Activated T-cell treated with anti-CD3 and anti-CD28 coated beads for 4 hours (primary cell): ENCODE results near the gene WFDC1.

Experiments
- DNase-seq: peaks from one replicate; pipeline ENCODE4 v3.0.0-alpha.2; 2020

Gene WFDC1

GRCh38 chr16:84274515-84274914 lies 20.2 kb upstream of the WFDC1 start:
- DNase-seq: no peak

- no peak for DNase-seq
Measured at GRCh38 chr16:84275585-84276151, 19.0 kb upstream of the WFDC1 start.

- DNase-seq: peak; percentile 63
Measured at GRCh38 chr16:84277244-84277823, 17.3 kb upstream of the WFDC1 start.

DNA sequence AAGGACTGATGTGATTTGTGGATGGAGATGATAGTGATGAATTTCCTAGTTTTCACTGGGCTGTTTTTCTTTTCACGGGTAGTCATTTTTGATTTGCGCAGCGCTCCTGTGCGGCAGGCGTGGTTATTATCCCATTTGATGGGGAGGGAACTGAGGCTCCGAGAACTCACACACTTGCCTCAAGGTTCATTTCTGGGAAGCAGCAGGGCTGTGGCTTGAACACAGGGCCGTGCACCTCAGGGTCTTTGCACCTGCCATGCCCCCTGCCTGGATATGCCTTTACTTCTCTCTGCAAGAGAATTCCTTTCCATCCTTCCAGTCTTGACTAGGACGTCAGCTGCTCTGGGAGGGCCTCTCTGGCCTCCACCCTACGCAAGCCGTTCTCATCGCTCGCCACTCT lies 16.3 kb upstream of the WFDC1 start:
- DNase-seq: no peak

DNA sequence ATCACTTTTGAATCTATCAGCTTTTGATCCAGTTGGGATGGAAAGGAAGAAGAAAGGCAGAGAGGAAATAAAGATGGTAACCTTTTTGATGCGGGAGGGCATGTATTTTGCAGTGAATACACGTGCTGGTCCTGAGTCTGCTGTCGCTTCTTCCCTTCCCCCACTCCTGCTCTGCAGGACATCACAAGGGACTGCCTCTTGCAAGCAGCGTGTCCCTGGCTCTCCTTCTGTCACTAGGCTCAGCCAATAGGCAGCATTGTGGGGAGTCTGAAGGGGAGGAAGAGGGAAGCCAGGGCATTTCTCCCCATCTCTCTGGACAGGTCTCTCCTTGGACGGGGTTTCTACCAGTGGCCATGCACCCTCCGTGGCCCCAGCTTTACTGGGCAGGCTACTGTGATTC lies 15.7 kb upstream of the WFDC1 start:
- DNase-seq: no peak

DNA sequence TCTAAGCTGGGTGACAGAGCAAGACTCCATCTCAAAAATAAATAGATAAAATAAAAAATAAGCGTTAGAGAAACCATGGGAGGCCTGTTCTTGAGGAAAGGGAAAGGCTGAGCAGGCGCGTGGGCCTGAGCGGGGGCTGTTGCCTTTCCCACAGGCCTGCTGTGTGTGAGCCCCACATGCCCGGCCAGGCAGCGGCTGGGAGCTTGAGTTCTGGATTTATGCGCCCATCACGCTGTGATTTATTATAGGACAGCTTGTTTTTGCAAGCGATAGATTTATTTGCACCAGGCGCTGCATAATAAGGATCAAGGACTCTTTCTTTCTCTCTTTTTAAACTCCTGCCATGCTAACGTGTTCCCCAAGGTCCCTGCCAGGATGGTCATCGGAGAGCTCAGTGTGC lies 14.8 kb upstream of the WFDC1 start:
- no peak for DNase-seq

GRCh38 chr16:84281074-84281473 lies 13.6 kb upstream of the WFDC1 start:
- no peak for DNase-seq

- no peak for DNase-seq
Measured at GRCh38 chr16:84282533-84282932, 12.1 kb upstream of the WFDC1 start.

- DNase-seq: no peak
Measured at GRCh38 chr16:84283314-84284153, 11.1 kb upstream of the WFDC1 start.

DNA sequence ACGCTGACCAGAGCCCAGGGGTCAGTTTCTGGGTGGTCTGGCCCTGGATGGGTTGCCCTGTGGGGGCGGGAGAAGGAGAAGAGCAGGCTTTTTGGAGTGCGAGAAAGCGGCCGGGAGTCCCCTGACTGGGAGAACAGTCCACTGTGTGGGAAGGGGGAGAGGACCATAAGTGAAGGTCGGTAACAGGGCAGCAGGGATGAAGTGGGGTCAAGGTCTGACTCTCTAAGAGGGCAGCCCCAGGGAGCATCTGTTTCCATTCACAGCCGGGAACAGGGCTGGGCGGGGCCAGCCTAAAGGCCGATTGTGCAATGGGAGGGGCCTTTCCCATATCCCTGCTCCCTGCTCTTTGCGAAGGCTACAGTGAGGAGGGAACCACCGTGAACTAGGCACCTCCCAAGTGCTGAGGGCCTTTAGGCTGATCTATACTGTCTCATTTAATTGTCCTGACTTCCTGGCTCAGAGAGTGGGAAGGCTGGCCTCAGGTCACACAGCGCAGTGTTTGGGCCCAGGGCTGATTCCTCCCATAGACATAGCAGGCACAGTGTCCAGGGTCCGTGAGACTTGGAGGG lies 10.4 kb upstream of the WFDC1 start:
- no peak for DNase-seq

DNA sequence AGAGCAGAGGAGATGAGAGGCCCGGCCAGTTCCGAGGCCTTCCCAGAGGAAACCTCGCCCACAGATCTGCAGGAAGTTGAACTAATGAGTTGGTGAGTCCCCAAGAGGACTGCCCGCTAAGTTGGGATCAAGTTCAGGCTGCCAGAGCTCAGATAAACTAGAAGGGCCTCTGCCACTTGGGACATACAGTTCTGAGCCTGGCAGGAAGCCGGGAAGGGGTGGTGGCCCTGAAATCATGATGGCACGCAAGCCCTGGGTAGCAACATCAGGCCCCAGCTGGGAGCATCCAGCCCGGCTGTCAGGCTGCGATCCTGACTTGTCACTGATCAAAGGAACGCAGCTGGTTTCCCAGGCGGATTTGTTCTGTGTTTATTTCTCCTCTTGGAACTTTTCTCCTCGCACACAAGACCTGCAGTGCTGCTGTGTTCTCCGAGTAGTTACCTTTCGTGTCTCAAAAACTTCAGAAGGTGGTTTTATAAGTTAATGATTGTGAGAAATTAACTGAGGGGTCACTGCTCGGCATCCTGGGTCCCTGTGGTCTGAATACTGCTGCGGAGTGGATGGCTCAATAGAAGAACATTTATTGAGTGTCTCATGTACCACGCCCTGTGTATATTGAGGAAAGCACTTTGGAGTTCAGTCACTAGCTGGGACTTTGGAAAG lies 8.0 kb upstream of the WFDC1 start:
- DNase-seq: no peak

DNA sequence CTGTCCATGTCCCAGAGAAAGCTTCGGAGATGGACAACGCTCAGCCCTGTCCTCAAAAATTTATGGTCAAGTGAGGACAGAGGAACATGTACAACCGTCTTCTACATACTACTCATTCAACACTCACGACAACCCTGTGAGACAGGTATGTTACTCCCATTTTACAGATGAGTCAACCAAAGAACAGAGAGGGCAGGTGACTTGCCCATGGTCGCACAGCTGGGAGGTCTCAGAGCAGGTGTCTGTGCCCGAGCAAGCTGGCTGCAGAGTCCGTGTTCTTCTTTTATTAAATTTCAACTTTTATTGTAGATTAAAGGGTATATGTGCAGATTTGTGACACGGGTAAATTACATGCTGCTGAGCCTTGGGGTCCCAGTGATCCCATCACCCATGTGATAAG lies 5.8 kb upstream of the WFDC1 start:
- no peak for DNase-seq

DNA sequence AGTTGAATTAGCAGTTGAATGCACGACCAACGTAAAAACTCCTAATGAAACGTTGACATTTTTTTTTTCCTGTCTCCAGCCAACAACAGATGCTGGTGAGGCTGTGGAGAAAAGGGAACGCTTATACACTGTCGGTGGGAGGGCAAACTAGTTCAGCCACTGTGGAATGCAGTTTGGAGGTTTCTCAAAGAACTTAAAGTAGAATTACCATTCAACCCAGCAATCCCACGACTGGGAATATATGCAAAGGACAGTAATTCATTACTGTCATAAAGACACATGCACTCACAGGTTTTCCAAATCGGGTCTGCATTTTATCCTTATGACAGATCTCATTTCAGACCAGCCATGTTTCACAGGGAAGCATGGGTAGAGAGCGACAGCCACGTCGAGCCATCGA lies 3.5 kb upstream of the WFDC1 start:
- DNase-seq: no peak

DNA sequence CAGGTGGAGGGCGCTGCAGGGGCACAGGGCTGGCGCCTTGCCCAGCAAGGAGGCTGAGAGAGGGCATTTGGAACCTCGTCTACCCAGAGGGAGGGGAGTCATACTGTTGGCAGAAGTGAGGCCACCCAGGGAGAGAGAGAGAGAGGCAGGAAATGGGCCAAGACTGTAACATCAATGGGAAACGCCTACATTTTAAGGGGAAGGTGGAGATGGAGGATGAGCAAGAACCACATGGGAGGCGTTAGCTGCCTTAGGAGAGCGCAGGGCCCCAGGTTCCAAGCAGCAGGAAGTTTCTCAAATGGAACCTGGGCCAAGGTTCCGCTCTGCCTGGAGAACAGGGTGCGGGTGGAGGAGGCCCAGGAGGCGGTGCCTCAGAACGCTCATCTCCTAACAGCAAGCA lies 2.7 kb upstream of the WFDC1 start:
- no peak for DNase-seq

GRCh38 chr16:84293406-84293805 lies 1.3 kb upstream of the WFDC1 start:
- DNase-seq: no peak

- no peak for DNase-seq
Measured at GRCh38 chr16:84294117-84294516, 561 bp upstream of the WFDC1 start.

GRCh38 chr16:84295203-84295860 lies 654 bp downstream of the WFDC1 start:
- DNase-seq: no peak

DNA sequence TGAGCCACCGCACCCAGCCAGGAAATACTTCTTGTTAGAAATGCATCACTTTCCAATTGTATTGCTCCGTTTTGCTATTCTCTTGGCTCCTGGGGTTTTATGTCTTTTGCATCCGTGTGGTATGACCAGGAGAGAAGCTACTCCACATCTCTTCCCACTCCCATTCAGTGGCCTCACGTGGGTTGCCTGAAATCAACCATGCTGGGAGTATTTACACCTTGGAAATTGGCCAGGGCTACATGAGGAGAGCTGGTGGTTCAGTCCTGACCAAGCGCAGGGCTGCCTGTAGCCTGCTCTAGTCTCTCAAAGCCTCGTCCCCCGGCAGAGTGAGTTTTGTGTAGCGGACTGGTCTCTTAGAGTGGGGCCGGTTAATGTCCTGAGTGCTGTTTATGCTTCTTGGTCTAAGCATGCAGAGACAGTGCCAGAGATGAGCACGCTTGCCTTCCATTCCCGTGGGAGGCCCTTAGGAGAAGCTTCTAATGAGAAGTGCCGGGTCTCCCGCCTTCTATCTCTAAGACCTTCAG lies 3.8 kb downstream of the WFDC1 start:
- no peak for DNase-seq

DNA sequence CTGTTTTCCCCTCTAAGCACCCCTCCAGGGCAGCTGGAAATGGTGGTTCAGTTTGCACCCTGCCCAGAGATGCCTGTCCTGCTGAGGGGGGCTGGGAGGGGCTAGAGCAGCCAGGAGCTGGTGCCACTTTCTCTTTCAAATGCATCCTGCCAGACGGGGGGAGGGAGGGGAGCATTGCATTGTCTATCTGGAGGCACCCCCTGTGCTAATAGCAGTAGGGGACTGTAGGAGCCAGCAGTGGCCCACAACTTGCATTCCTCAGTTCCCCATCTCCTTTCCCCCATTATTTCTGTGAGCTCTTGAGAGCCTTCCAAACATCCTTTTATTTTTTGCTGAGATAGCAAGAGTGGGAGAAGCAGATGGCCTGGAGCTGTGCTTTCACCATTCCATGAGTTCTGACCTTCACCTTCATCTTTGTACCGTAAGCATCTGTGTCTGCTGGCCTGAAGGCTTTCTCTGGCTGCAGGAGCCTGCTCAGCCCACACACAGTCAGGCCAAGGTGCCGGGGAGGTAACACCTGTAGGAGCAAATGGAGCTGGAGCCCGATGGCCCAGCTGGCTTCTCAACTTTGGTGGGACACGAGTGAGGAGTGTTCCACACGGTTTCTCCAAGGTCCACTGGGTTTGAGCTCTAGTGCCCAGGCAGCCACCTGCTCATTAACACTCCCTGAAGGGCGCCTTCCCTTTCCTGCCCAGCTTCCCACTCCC lies 5.2 kb downstream of the WFDC1 start:
- no peak for DNase-seq

GRCh38 chr16:84302111-84302954 lies 7.7 kb downstream of the WFDC1 start:
- DNase-seq: no peak

DNA sequence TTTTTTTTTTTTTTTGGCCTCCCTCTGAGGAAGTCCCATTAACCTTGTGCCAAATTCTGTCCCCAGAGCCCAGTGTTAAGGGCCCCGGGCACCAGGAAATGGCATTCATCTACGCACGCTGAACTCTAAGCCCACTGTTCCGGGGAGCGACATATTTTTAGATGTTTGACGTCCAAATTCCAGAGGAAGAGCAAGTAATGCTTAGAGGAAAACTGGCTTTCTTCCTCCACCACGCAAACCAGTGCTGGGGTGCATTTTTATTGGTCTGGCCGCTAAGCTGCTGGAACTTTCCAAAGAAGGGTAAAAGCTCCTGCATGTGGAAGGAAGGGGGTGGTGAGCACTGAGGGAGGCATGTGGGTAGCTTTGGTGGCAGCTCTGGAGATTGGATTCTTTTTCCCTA lies 8.3 kb downstream of the WFDC1 start:
- no peak for DNase-seq
